ENCODE results near the gene SYNPO.

SYNPO gene

GRCh38 chr5:150606476-150606875 is 34.0 kb upstream of the SYNPO start:
- in situ Hi-C loops (cut with HindIII; ENCODE audit: low sequenced_read_pairs): no loop called here
- no peak for TF ChIP-seq CTCF (IDR thresholded peaks at IDR 0.05; ENCODE audit: low read depth, low read length, missing control alignments)
- H3K4me3 ChIP-seq (ENCODE audit: low read depth, low read length): no peak overlapping the region
- no peak for DNase-seq (ENCODE audit: low read depth)

- H3K4me3 ChIP-seq (ENCODE audit: low read depth, low read length): no peak overlapping the region
- no peak for DNase-seq (ENCODE audit: low read depth)
- no peak for TF ChIP-seq CTCF (IDR thresholded peaks at IDR 0.05; ENCODE audit: low read depth, low read length, missing control alignments)
- in situ Hi-C loops (cut with HindIII; ENCODE audit: low sequenced_read_pairs): no loop called here
Observed at GRCh38 chr5:150607105-150607504, 33.4 kb upstream of the SYNPO start.

GRCh38 chr5:150607991-150608390 is 32.5 kb upstream of the SYNPO start:
- H3K4me3 ChIP-seq (ENCODE audit: low read depth, low read length): no peak overlapping the region
- in situ Hi-C loops (cut with HindIII; ENCODE audit: low sequenced_read_pairs): no loop called here
- no peak for TF ChIP-seq CTCF (IDR thresholded peaks at IDR 0.05; ENCODE audit: low read depth, low read length, missing control alignments)
- DNase-seq (ENCODE audit: low read depth): no peak

- in situ Hi-C loops (cut with HindIII; ENCODE audit: low sequenced_read_pairs): no loop called here
- no peak for TF ChIP-seq CTCF (IDR thresholded peaks at IDR 0.05; ENCODE audit: low read depth, low read length, missing control alignments)
- H3K4me3 ChIP-seq (ENCODE audit: low read depth, low read length): no peak overlapping the region
- DNase-seq (ENCODE audit: low read depth): no peak
Observed at GRCh38 chr5:150608991-150609390, 31.5 kb upstream of the SYNPO start.

- in situ Hi-C loops (cut with HindIII; ENCODE audit: low sequenced_read_pairs): no loop called here
- no peak for DNase-seq (ENCODE audit: low read depth)
- H3K4me3 ChIP-seq (ENCODE audit: low read depth, low read length): no peak overlapping the region
- TF ChIP-seq CTCF (IDR thresholded peaks at IDR 0.05; ENCODE audit: low read depth, low read length, missing control alignments): no peak
Observed at GRCh38 chr5:150609843-150610584, 30.4 kb upstream of the SYNPO start.

- no peak for DNase-seq (ENCODE audit: low read depth)
- in situ Hi-C loops (cut with HindIII; ENCODE audit: low sequenced_read_pairs): no loop called here
- no peak for TF ChIP-seq CTCF (IDR thresholded peaks at IDR 0.05; ENCODE audit: low read depth, low read length, missing control alignments)
- no peak overlapping the region for H3K4me3 ChIP-seq (ENCODE audit: low read depth, low read length)
Observed at GRCh38 chr5:150611026-150611425, 29.4 kb upstream of the SYNPO start.

Measured in astrocyte of the cerebellum (primary cell).